Activated CD8-positive, alpha-beta memory T cell treated with anti-CD3 and anti-CD28 coated beads, Interleukin-2, amount 50 U/mL, for 4 hours (primary cell): ENCODE results near the gene RERE.
"Not testable (repeated sequence)": the region's sequence is repeated elsewhere in the genome, so short reads cannot be mapped to it uniquely, and the experiment has no call there.

Source experiments
- DNase-seq: peaks from one replicate; pipeline ENCODE4 v3.0.0-alpha.2; 2020

RERE gene

GRCh38 chr1:8536515-8536914 is 280.9 kb downstream of the RERE start:
- no peak for DNase-seq

GRCh38 chr1:8533907-8534306 is 283.5 kb downstream of the RERE start:
- DNase-seq = no peak

DNA sequence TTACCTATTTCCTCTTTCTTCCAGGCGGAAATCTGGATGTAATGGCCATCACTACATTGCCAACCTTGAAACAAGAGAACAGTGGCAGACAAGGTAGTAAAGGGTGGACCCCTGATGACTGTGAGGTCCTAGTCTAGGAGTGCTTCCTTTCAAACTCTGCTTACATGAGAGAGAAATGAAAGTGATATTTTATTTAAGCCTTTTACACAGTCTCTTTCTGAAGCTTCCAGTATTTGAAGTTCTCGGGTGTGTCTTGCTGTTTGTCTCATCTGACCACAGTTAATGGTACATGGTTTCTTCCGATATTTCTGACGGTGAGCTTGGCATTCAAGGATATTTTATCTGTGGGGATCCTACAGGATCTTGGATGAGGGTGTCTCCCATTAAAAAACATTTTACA is 284.3 kb downstream of the RERE start:
- DNase-seq = no peak

- DNase-seq = no peak
These were observed 287.5 kb downstream of the RERE start for GRCh38 chr1:8529901-8530300.

DNA sequence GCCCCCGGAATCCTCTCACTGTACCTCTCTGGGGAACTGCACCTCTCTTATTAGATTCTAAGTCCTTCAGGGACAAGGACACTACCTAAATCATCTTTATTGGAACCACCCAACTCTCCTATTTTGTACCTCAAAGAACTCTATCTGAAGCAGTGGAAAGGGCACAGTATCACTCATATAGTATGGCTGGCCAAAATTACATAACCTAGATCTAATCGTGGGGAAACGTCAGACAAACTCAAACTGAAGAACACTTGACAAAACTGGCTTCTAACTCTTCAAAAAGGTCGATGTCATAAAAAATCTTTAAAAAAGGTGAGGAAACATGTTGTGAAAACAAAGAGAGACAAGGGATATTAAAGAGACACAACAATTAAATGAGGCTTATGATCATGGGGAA is 289.5 kb downstream of the RERE start:
- no peak for DNase-seq

- DNase-seq = peak; percentile 51
These were observed 291.7 kb downstream of the RERE start for GRCh38 chr1:8525558-8526275.

DNA sequence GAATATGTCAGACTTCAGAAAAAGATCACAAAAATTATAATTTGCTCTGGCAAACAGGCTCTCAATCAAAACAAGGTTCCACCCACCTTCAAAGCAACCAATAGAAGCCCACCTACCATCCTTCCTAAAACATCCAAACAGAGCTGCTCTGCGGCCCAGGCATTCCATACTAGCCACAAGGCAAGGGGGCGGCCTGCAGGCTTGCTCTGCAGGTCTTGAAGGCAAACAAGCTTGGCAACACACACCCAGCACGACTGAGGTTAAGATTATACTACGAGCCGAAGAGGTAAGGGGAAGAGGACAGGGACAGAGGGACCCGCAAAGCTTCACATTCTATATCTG is 292.3 kb downstream of the RERE start:
- DNase-seq = no peak

- DNase-seq = no peak
These were observed 292.7 kb downstream of the RERE start for GRCh38 chr1:8524627-8525157.

- no peak for DNase-seq
These were observed 293.7 kb downstream of the RERE start for GRCh38 chr1:8523666-8524206.

GRCh38 chr1:8520483-8520966 is 296.9 kb downstream of the RERE start:
- no peak for DNase-seq

DNA sequence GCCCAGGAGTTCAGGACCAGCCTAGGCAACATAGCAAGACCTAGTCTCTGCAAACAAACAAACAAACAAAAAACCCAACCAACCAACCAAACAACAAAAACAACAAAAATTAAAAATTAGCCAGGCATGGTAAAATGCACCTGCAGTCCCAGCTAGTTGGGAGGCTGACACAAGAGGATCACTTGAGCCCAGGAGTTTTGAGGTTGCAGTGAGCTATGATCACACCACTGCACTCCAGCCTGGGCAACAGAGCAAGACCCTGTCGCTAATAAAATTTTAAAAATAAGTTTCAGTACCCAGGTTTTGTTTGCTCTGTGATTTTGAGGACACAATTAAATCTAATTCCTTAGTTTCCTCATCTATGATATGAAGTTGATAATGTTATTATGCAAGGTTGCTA is 298.3 kb downstream of the RERE start:
- no peak for DNase-seq

GRCh38 chr1:8518490-8518801 is 299.0 kb downstream of the RERE start:
- DNase-seq = no peak

- DNase-seq = no peak
These were observed 299.6 kb downstream of the RERE start for GRCh38 chr1:8517661-8518489.

- DNase-seq = no peak
These were observed 300.5 kb downstream of the RERE start for GRCh38 chr1:8516793-8517556.

DNA sequence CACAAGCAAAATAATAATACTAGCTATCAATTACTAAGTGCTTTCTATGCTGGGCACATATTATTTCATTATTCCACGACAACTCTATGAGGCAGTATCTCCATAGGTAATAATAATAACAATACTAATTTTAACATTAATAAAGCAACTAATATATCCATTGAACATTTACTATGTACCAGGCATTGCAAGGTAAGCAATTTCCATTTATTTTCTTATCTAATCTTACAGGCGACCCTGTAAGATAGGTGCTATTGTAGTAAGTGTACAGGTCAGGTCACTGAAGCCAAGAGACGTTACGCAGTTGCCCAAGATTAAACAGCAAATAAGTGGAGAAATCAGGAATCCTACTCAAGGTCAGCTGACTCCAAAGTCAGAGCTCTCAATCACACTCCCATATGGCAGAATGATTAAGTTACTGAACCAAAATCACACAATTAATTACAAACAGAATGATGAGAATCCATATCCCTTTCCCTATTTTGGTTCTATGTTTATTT is 301.1 kb downstream of the RERE start:
- no peak for DNase-seq

DNA sequence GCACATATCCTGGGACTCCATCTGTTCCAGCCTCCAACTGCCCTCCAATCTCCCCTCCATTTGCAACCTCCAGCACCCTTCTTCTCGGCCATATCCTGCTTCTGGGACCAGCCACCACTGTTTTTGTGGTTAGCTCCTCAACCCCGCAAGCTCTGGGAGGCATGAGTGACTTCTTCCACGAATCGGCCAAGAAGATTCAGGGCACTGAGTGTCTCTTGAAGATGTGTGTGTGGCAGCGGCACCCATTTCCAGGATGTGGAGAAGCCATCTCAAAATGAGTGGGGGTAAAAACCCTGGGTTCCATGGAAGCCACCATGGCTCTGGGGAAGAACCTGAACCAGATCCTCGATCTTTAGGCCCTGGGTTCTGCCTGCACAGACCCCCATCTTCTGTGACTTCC is 304.9 kb downstream of the RERE start:
- no peak for DNase-seq

- DNase-seq = peak; percentile 44
These were observed 307.2 kb downstream of the RERE start for GRCh38 chr1:8510041-8510823.

DNA sequence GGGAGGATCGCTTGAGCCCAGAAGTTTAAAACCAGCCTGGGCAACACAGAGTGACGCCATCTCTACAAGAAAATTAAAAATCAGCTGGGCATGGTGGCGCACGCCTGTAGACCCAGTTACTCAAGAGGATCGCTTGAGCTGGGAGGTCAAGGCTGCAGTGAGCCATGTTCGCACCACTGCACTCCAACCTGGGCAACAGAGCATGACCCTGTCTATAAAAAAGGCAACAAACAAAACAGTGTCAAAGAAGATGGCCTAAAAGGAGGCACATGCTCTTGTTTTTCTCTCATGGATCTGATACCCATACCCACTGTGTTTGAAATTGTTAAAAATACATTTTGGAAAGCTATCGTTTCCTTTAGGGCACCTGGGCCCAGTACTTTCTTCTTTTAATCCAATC is 307.9 kb downstream of the RERE start:
- DNase-seq = no peak

DNA sequence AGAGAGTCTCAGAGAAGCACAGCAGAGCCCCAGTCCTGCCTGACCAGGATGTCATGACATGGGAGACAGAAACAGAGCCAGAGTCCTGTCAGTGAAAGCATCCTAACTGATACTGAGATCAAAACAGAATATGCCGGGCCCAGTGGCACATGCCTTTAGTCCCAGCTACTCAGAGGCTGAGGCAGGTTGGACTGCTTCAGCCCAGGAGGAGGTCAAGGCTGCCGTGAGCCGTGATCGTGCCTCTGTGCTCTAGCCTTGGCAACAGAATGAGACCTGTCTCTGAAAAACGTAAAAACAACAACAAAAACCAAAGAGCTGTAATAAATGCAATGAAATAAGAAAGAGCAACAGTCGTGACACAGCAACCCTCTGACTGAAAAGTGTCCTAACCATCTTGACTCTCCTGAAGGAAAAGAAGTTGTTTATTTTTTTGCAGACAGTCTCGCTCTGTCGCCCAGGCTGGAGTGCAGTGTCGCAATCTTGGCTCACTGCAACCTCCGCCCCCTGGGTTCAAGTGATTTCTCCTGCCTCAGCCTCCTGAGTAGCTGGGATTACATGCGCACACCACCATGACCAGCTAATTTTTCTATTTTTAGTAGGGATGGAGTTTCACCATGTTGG is 310.3 kb downstream of the RERE start:
- DNase-seq = no peak

DNA sequence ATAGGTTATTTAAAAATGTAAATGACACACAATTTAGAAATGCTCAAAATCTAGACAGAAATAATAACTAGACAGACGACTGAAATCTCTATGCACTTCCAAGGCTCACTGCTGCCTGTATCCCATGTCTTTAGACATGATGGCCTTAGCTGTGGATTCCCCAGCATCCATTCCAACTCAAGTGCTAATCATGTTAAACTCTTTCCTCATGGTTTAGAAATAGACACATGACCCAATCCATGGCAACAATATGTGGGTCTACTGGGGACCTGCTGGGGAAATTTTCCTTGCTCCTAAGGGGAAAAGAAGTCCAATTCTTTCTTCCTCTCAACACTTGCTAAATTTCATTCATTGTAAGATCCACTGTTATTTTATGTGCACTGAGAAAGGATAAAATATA is 311.0 kb downstream of the RERE start:
- DNase-seq = no peak

- DNase-seq = no peak
These were observed 313.6 kb downstream of the RERE start for GRCh38 chr1:8503842-8504241.

GRCh38 chr1:8502949-8503348 is 314.5 kb downstream of the RERE start:
- not testable (repeated sequence) for DNase-seq
